Esophagus muscularis mucosa (tissue), 4 donors: ENCODE measurements around the gene ALS2. TPM values are rescaled to one million over a fixed set of nuclear protein-coding genes. Genes with fewer than 3 reads are reported as not detected.
"Not testable (repeated sequence)": the region's sequence is repeated elsewhere in the genome, so short reads cannot be mapped to it uniquely, and the experiment has no call there.

Source experiments
- DNase-seq: peaks from one replicate; pipeline ENCODE4 v3.0.0-alpha.2; 2017; ENCODE audit errors: extremely low spot score
- H3K27ac ChIP-seq, 4 donors: fragments of 200-600 bp; sonication (generic); replicated peaks in 1 of 4; 1 replicate in 3 of 4; 2 replicates in 1 of 4; pipeline ENCODE4 v1.5.1; 2016 to 2019; ENCODE audit warnings: mild to moderate bottlenecking in 1 of 4
- H3K27me3 ChIP-seq, 4 donors: fragments of 200-600 bp; sonication (generic); one replicate each; pipeline versions ENCODE4 v1.5.1 to v1.6.0; 2016 to 2019
- H3K36me3 ChIP-seq, 4 donors: fragments of 200-600 bp; sonication (generic); one replicate each; pipeline ENCODE4 v1.5.1; 2016 to 2019
- H3K4me1 ChIP-seq, 4 donors: fragments of 200-600 bp; sonication (generic); one replicate each; pipeline ENCODE4 v1.5.1; 2016 to 2019
- H3K4me3 ChIP-seq, 4 donors: fragments of 200-600 bp; sonication (generic); 1 replicate in 2 of 4; 2 replicates in 2 of 4; pipeline ENCODE4 v1.5.1; 2016 to 2019; ENCODE audit warnings: mild to moderate bottlenecking in 4 of 4, moderate library complexity in 1 of 4
- H3K9me3 ChIP-seq, 4 donors: fragments of 200-600 bp; sonication (generic); 1 replicate in 3 of 4; 2 replicates in 1 of 4; pipeline ENCODE4 v1.5.1; 2016 to 2019
- CTCF ChIP-seq, 3 experiments: fragments of 200-600 bp in 2 of 3; fragments of 450-650 bp in 1 of 3; sonication (generic) in 2 of 3; IDR thresholded peaks; one replicate each; pipeline ENCODE4 v1.5.1; 2017 to 2019; ENCODE audit warnings: antibody characterized with exemption in 3 of 3, mild to moderate bottlenecking in 2 of 3, moderate library complexity in 1 of 3
- EP300 ChIP-seq: sonication (generic); formaldehyde crosslinking; IDR thresholded peaks from one replicate; pipeline ENCODE4 v1.6.1; 2017; ENCODE audit warnings: antibody characterized with exemption
- POLR2A ChIP-seq: fragments of 450-650 bp; IDR thresholded peaks from one replicate; pipeline ENCODE4 v1.6.1; 2017; ENCODE audit warnings: antibody characterized with exemption, moderate library complexity, mild to moderate bottlenecking, low read depth
- POLR2AphosphoS5 ChIP-seq, 2 donors: sonication (generic); formaldehyde crosslinking; IDR thresholded peaks; one replicate each; pipeline ENCODE4 v1.6.1; 2017; ENCODE audit warnings: antibody characterized with exemption in 2 of 2
- WGBS: methylation state at CpG from one replicate; pipeline ENCODE4 v1.1.5; 2018; 5-methylcytosine and 5-hydroxymethylcytosine counted together
- intact Hi-C: fragments of 100-400 bp; cut with DNase I; formaldehyde crosslinking; loops from one replicate; pipeline ENCODE4 v1.15.1; 2023
- total RNA-seq, 4 donors: library from RNA; depleted of rRNA; stranded (reverse); fragments of >200 nt; gene quantifications; one replicate each; pipeline versions ENCODE4 v1.1.0 to v1.2.1, GENCODE V29; 2016

ALS2 gene
- total RNA-seq, 4 donors from 2014 or later = 12.6 to 22.4 (median 17.0) TPM

DNA sequence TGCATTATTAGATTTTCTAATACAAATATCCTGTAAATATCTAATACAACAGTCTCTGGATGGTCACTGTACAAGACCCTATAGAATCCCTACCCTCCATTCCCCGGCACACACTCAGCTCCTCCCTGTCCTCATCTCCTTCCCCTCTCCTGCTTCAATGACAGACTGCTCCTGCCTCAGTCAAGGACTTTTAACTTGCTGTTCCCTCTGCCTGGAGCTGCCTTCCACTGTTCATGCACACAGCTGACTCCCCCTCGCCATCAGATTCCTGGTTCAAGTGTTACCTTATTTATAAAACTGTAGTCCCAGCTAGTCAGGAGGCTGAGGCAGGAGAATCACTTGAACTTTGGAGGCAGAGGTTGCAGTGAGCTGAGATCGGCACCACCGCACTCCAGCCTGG is 28.9 kb upstream of the ALS2 start:
- Histone ChIP-seq H3K36me3 (no peaks in the 10 kb centered on the region), H3K27me3 (peaks cover 0 to 6% (median 0%) of the 10 kb centered on the region in 4 donors), H3K27ac (no peak overlapping the region), H3K9me3 (no peaks in the 10 kb centered on the region), H3K4me1 (peaks cover 0 to 9% (median 0%) of the 10 kb centered on the region in 4 donors), H3K4me3 (no peak overlapping the region)
- WGBS = 84% methylated on average over 4 of the region's 4 CpGs
- intact Hi-C loops = no loop called here
- TF ChIP-seq POLR2AphosphoS5 (IDR thresholded peaks at IDR 0.05) (no peak), CTCF (IDR thresholded peaks at IDR 0.05) (no peak), POLR2A (no peak), EP300 (no peak)
- DNase-seq = no peak

DNA sequence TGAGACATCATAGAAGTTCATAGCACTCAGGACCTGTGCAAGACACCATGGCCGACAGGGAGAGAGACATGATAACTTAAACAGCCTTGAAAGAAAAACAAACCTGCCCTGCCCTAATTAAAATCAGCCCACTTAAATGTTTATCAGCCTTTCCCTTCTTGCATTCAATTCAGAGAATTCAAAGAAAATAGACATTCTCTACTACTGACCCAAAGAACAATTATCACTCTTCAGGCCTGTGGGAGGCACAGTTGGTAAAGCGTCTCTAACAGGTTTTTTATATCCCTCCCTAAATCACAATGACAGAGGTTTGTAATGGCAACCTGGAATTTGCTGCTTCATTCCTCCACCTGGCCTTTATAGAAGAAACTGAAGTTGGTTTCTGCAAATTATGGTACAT is 27.3 kb upstream of the ALS2 start:
- 89% methylated on average over 2 of the region's 2 CpGs for WGBS
- peak overlapping the region in 2 of 4 donors; percentile 8 to 37 for H3K27ac ChIP-seq
- no peaks in the 10 kb centered on the region for H3K36me3 ChIP-seq
- intact Hi-C loops = no loop called here
- TF ChIP-seq POLR2AphosphoS5 (IDR thresholded peaks at IDR 0.05) (no peak), CTCF (IDR thresholded peaks at IDR 0.05) (no peak), POLR2A (no peak), EP300 (no peak)
- H3K4me1 ChIP-seq = peaks cover 0 to 9% (median 0%) of the 10 kb centered on the region in 4 donors
- DNase-seq = no peak
- H3K4me3 ChIP-seq = no peak overlapping the region
- peaks cover 0 to 6% (median 0%) of the 10 kb centered on the region in 4 donors for H3K27me3 ChIP-seq
- no peaks in the 10 kb centered on the region for H3K9me3 ChIP-seq

- H3K27me3 ChIP-seq = peaks cover 0 to 6% (median 0%) of the 10 kb centered on the region in 4 donors
- H3K4me1 ChIP-seq = peaks cover 0 to 9% (median 0%) of the 10 kb centered on the region in 4 donors
- H3K27ac ChIP-seq = peak overlapping the region; percentile 0 to 37 (median 10)
- intact Hi-C loops = no loop called here
- TF ChIP-seq EP300 (no peak), POLR2AphosphoS5 (IDR thresholded peaks at IDR 0.05) (peak in 1 of 2 donors; percentile 8)
- no peak overlapping the region for H3K4me3 ChIP-seq
- 52% methylated on average over 8 of the region's 8 CpGs for WGBS
- H3K9me3 ChIP-seq = no peaks in the 10 kb centered on the region
- DNase-seq = no peak
- H3K36me3 ChIP-seq = no peaks in the 10 kb centered on the region
Measured at GRCh38 chr2:201807452-201807999, 26.8 kb upstream of the ALS2 start.

GRCh38 chr2:201806442-201807170 is 25.9 kb upstream of the ALS2 start, which contains the start of gene CDK15:
TSS of gene CDK15 (plus strand) at chr2:201806537. CDS start at chr2:201806665, 128 bp downstream.
- WGBS = 56% methylated on average over 10 of the region's 10 CpGs
- no peak for DNase-seq
- intact Hi-C loops = no loop called here
- TF ChIP-seq EP300 (no peak), POLR2AphosphoS5 (IDR thresholded peaks at IDR 0.05) (no peak), POLR2A (no peak), CTCF (IDR thresholded peaks at IDR 0.05) (no peak)
- peaks cover 0 to 6% (median 0%) of the 10 kb centered on the region in 4 donors for H3K27me3 ChIP-seq
- H3K9me3 ChIP-seq = no peaks in the 10 kb centered on the region
- peak within 1 kb of the TSS; percentile 0 to 33 (median 10) for H3K27ac ChIP-seq
- H3K4me1 ChIP-seq = peaks cover 0 to 9% (median 0%) of the 10 kb centered on the region in 4 donors
- no peaks in the 10 kb centered on the region for H3K36me3 ChIP-seq
- peak within 1 kb of the TSS in 1 of 4 donors; percentile 8 for H3K4me3 ChIP-seq

DNA sequence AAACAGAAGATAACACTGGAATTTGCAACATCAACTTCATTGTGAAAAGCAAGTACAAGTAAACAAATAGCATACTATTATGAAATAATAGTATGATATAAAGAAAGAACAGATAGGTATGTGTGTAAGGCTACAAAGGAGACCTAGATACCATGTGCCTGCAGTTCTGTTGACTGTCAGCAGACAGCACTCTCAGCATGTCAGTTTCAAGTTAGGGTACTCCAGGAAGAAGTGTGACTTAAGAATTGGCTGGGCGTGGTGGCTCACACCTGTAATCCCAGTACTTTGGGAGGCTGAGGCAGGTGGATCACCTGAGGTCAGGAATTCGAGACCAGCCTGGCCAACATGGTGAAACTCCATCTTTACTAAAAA is 18.2 kb upstream of the ALS2 start:
- H3K4me1 ChIP-seq, DNase-seq, H3K27me3 ChIP-seq, H3K9me3 ChIP-seq, H3K4me3 ChIP-seq, H3K27ac ChIP-seq, H3K36me3 ChIP-seq: not testable (repeated sequence)
- WGBS = 91% methylated on average over 2 of the region's 2 CpGs
- intact Hi-C loops = loop anchor here (10.0 kb wide), 1 partner anchor 236 kb away; the partner anchor contains the start of gene FZD7
